HG02623 (cell line): ENCODE results near the gene FAM83B.
"Not testable (repeated sequence)": the region's sequence is repeated elsewhere in the genome, so short reads cannot be mapped to it uniquely, and the experiment has no call there.

Experiments used
- ATAC-seq: cut with Tn5 transposase; IDR thresholded peaks from one replicate; pipeline ENCODE4 v1.9.1; 2021; ENCODE audit warnings: moderate library complexity; ENCODE audit not compliant: unreplicated experiment

The FAM83B gene

DNA sequence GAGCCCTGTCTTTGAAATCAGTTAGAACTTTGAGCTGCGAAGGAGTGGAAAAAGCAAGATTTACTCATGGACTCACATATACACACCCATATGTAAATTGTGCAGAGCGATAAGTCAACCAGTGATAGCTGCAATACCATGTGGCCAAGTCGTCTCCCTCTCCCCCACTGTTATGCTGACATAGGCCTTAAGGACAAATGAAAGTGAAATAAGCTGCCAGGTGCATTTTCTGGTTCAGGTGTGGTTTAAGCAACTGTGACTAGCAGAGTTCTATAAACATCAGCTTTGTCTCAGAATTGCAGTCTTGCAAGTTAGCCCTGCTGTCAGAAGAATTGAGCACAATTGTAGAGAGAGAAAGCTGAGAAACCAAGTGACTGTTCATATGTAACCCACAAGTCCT lies 9.6 kb downstream of the FAM83B start:
- ATAC-seq: no peak

DNA sequence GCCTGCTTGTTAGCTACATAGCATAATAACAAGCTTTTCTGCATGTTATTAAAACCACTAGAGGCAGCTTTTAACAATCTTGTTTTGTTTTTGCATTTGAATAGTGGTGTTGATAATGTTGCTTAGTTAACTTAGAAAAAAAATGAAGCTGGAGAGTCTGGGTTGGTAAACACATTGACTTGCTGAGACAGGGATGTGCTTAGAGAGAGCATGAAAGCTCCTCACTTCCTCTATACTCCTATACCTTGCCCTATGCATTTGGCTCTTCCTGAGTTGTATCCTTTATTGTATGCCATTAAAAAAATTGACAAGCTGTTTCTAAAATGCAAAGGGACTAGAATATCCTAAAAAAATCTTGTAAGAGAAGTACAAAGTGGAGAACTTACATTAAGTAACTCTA lies 13.6 kb downstream of the FAM83B start:
- ATAC-seq: no peak

DNA sequence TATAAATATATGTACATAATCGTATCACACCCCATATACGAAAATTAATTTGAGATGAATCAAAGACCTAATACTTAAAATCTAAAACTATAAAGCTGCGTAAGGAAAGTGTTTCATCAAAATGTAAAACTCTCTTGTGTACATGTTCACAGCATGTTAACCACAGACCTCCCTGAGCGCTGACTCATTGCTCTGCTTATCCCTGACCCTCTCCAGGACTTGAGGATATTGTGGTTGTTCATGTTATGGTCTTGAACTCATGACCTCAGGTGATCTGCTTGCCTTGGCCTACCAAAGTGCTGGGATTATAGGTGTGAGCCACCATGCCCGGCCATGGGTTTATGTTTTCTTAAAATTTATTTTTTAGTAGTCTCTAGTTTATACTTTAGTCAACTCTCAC lies 14.2 kb downstream of the FAM83B start:
- ATAC-seq: no peak

DNA sequence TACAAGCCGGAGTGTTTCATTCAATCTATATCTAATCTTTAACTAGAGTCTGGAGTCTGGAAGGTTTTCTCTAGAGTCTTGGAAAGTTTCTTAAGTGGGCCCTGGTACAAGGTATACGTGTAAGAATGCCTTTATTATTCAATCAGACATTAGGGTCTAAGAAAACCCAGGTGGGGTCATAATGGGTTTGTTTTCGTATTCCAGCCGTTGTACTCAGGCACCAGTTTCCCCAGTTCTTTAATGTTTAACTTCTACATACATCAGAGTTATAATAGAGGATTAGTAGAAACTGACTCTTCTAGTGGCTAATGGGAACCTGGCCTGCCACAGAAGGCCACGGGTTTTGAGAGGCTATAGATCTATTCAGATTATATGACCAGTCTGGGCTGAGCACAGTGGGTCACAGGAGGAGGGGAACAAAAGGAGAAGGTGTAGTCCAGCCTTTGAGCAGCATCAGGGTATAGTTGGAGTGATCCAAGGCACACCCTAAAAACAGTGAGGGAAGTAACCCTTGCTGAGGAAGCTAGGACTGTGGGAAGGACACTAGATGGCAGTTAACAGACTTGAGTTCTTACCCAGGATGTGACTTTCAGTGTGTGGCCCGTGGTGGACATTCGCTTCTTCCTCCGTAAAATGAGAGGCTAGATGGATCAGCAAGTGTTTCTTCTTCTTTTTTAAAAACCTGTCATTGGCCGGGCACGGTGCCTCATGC lies 15.5 kb downstream of the FAM83B start:
- ATAC-seq: no peak

DNA sequence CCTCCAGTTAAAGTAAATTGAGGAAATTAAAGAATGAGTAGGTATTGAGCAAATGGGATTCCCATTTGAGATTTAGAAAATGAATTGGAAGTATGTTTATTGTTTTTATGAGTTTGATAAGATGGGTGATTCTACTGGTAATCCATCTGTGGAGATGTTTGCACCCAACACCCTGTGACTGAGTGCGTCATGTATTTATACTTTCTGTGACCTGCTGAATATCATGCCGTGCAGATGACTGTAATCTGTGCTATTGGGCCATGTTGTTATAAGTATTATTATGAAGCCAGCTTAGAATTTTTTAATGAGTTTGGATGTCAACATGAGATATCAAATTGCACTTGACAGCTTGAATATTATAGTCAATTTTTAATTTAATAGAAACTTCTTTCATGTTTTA lies 17.7 kb downstream of the FAM83B start:
- ATAC-seq: no peak

DNA sequence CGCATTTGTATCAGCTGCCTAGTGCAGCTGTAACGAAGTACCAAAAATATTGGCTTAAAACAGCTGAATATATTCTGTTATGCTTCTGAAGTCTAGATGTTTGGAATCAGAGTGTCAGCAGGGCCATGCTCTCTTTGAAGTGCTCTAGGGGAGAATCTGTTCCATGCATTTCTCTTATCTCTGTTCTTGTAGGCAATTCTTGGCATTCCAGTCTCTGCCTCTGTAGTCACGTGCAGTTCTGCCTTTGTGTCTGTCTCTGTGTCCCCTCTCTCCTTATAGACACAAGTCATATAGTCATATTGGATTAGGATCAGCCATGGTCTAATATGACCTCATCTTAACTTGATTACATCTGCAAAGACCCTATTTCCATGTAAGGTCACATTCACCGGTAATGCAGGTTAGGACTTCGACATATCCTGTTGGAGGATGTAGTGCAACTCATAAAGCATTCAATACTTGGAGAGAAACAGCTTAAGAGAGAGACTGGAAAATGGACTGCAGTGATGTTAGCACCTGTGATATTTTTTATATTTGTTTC lies 18.6 kb downstream of the FAM83B start:
- no peak for ATAC-seq

DNA sequence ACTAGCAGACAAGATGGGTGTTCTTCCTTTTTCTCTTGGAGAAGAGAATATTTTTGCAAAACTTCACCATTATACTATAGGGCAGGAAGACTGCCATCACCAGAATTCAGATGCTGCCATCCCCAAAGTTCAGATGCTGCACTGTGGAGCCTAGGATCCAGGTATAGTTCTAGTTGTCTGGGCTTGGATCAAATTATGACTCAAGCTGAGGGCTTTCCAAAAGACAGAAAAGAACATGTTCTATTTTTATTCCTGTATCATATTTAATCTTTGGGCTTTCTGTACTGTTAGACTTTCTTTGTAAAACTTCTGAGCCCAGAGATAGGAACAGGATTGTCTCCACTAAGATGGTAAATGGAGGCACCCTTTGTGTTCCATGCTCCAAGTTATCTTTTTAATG lies 22.0 kb downstream of the FAM83B start:
- no peak for ATAC-seq

DNA sequence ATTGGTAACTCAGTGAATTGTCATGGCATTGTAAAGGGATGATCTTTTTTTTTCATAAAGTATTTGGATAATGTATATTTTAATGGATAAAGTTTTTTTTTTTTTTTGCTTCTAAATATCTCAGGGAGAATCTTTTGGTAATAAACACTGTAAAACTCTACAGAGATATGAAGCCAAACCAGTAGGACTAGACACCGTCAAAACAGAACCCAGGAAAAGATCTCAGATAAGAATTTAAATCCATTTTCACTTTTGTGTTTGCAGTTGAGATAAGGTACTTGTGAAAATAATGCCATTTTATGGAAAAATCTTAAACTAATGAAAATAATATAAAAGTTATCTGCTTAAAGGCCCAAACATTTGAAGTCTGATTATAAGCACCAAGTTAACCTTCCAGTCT lies 27.0 kb downstream of the FAM83B start:
- no peak for ATAC-seq

DNA sequence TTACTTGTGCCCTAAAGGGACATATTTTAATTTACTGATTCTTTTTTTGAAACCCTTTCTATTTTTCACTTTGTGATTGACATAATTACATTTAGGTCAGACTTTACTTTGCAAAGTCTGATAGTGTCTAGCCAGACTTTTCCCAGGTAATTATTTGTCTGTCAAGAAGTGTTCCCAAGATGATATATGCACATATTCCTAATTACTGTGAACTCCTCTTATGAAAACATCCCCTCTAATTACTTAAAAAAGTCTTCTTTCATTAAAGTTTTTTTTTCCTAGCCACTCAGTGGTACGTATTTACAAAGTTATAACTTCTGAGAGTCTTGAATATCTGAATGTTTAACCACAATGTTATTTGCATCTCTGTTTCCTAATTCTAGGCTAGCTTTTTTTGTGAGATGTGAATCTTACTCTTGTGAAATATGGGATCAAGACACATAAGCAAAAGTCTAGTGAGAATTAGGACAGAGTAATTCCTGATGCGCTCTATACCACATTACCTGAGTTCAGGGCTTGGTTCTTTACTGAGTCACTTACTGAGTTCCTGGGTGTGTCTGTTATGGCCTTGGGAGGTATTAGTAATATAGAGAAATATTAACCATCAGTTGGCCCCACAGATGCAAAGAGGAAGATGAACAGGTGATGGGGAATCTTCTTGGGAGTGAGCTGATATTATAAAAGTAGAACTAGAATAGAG lies 27.9 kb downstream of the FAM83B start:
- no peak for ATAC-seq

DNA sequence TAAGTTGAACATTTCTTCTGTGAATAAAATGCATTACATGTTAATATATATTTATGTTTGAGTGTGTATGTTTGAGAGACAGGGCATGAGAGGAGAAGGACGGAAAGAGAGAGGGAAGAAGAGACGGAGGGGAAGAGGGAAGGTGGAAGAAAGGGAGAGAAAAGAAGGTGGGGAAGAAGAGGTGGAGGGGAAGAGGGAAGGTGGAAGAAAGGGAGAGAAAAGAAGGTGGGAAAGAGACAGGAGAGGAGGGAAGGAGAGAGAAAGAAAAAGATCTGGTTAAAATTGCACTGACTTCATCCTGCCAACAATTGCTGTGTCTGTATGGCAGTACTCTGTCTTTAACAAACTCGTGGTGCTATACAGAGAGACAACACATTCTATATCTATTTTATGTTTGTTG lies 29.0 kb downstream of the FAM83B start:
- no peak for ATAC-seq

DNA sequence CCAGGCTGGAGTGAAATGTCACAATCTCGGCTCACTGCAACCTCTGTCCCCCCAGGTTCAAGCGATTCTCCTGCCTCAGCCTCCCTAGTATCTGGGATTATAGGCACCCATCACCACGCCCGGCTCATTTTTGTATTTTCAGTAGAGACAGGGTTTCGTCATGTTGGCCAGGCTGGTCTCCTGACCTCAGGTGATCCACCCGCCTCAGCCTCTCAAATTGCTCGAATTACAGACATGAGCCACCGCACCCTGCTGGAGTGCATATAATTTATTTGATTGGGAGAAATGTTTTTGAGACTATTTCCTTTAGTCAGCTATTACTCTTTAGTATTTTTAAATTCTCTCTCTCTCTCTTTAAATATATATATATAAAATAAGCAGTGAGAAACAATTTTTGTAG lies 29.8 kb downstream of the FAM83B start:
- no peak for ATAC-seq

DNA sequence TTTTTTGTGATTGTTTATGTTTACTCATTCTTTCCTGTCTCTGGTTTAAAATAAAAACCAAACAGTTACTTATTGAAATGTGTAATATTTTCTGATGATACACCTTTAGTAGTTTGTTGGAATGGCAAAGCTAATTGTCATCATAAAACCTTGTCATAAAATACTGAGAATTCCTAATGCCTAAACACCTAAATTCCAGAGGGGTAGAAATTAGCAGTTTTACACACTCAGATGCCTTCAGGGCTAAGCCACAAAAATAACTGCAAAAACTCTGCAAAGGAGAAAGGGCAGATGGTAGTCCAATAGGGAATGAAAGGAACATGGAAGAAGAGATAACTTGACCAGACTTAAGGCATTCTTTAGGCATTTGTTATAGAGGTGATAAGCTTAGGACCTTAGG lies 30.3 kb downstream of the FAM83B start:
- no peak for ATAC-seq

DNA sequence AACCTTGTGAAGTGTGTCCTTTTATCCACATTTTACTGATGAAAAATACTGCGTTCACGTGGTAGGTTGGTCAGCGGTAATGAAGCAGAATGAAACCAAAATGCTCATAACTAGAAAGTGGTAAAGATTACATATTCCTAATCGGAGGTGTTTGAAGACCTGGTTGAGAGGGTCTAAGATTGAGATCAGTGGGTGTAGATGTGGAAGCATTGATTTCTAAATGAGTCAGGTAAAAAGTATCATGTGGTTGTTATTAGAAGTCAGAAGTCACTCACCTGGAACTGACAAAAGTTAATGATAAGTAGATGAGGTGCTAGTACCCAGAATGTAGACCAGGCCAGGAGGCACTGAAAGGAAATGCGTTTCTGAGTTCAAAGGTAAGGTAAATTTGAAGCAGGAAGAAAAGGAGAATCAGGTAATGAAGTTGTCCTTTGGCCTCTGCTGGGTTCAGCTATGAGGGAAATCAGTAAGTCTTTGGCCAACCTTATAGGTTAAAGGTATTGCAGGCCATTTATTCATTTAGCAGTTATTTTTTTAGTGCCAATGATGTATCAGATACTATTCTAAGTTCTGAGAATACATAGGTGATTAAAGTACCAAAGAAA lies 31.2 kb downstream of the FAM83B start:
- no peak for ATAC-seq

DNA sequence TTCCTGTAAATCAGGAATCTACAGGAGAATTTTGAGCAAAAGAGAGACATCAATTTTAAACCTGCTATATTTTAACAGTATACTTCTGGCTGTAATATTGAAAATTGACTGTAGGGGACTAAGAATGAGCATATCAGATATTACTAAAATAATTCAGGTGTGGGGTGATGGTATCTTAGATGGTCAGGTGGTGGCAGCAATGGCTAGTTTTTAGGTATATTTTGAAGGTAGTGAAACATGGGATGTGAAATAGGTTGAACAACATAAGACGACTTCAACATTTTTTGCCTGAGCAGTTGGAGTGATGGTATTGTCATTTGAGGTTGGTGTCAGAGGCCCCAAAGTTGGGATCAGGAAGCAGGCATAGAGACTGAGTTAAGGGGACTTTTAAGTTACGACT lies 32.1 kb downstream of the FAM83B start:
- ATAC-seq: no peak

DNA sequence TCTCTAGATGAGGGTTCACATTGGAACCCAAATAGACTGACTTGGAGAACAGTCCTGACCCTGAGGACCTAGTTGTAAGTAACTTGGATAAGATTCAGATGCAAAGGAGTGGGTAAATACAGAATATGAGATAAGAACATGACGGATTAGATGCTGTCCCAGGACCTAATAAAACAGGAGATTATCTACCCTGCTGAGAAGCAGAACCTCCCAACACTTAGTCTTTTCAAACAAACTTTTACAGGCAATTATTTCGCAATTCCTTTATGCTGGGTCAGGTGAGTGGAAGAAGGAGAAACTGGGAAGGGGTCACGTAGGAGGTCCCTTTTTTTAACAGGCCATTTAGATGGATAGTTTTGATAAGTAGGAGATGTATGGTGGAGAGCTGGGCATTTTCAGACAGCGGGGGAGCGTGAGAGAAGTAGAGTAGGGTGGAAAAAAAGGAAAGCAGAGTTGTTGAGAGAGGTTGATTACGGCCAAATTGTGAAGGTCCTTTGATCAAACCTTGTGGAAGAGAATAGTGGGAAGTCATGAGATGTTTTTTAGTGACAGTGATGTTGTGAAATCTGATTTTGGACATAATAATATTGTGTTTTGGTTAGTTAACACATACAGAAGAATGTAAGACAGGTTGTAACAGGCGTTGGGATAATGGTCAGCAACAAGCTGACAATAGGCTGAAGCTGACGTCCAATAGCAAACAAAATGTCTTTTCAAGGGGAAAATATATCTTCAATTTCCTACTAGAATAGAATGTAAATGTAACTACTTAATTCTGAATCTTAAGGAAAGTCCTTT lies 32.8 kb downstream of the FAM83B start:
- no peak for ATAC-seq

DNA sequence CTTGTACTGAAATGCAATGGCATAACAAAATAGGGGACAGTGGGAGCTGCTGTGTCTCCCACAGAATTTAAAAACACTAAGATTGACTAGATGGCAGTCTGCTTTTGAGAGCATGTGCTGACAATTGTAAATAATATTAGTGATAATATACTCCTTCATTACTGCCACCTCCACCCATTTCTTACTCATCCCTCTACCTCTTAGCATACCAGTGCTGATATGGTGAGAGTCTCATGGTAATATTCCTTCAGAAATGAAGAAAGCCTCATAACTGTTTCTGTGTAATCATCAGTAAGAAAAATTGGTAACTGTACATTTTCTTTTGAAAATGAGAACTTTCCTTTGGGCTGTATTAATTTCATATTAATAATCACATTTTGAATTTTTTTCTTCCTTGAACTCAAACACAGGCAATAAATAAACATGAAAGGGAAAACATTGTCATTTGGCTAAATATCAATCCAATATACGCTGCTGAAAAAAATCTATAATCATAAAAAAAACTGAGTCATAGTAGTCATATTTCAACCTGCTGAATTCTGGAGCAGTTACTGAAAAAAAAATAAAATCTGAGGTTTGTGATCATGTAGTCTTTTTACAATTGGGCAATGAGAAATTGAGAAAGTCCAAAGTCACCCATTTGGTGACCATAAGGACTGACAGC lies 34.6 kb downstream of the FAM83B start:
- no peak for ATAC-seq

DNA sequence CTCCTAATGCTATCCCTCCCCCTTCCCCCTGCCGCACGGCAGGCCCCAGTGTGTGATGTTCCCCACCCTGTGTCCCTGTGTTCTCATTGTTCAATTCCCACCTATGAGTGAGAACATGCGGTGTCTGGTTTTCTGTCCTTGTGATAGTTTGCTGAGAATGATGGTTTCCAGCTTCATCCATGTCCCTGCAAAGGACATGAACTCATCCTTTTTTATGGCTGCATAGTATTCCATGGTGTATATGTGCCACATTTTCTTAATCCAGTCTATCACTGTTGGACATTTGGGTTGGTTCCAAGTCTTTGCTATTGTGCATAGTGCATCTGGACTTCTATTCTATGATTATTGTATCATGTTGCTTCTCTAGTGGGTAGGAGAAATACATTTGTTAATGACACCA lies 35.3 kb downstream of the FAM83B start:
- ATAC-seq: not testable (repeated sequence)

DNA sequence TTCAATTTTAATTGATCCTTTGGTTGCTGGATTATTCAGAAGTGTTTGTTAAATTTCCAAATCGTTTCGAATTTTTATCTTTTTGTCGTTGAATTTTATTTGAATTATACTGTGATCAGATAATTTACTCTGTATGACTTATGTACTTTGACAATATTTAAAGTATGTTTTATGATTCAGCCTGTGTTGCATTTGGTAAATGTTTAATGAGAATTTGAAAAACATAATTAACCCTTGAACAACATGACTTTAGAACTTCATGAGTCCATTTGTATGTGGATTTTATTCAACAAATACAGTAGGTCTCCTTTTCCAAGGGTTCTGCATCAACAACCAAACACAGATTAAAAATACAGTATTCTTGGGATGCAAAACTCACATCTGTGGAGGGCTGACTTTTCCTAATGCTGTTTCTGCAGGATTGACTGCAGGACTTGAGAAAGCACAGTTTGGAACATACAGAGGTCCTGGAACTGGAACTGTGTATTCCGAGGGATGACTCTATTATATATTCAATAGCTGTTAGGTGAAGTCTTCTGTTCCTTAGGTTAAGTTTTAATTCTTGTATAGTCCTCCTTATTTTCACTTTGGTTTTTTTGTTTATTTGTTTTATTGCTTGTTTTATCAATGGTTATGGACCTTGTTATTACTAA lies 40.5 kb downstream of the FAM83B start:
- no peak for ATAC-seq

DNA sequence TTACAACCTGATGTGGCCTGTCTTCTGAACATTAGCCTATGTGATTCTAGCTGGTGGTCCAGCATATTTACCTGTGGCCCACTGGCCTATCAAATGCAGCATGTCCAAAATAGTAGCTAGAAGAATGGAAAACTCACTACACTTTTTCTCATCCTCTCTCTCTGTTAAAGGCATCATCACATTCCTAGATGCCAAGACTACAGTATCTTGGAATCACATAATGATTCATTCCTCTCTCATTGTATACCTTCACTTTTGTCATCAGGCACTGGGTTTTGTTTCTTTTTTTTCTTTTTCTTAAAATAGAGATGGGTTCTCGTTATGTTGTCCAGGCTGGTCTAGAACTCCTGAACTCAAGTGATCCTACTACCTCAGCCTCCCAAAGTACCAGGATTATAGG lies 45.0 kb downstream of the FAM83B start:
- ATAC-seq: no peak

DNA sequence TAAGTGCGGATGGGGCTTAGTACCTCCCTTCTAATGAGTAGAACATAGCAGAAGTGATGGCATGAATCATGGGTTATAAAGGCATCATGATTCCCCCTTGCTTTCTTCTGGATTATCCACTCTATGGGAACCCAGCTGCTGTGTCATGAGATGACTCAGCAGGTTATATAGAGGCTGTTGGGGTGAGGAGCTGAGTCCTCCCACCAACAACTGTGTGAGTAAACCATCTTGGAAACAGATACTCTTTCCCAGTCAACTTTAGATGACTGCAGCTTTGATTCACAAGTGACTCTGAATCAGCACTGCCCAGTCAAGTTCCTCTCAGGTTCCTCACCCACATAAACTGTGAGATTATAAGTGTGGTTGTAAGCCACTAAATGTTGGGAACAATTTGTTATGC lies 46.3 kb downstream of the FAM83B start:
- no peak for ATAC-seq
